Mononuclear cell (primary cell): Measurements from ENCODE around the gene ZNF311. TPM values are rescaled to one million over a fixed set of nuclear protein-coding genes. Genes with fewer than 3 reads are reported as not detected.

Experiments
- H3K27me3 ChIP-seq: 2 replicates; pipeline ENCODE4 v1.6.0; 2011; ENCODE audit warnings: low read length, control low read depth; ENCODE audit not compliant: insufficient read depth
- H3K4me1 ChIP-seq: 2 replicates; pipeline ENCODE4 v1.5.1; 2011; ENCODE audit warnings: mild to moderate bottlenecking, low read length, control low read depth; ENCODE audit not compliant: insufficient read depth
- H3K4me3 ChIP-seq: 2 replicates; pipeline ENCODE4 v1.5.1; 2011; ENCODE audit warnings: mild to moderate bottlenecking, low read length, moderate library complexity
- H3K9me3 ChIP-seq: 2 replicates; pipeline ENCODE4 v1.5.1; 2011; ENCODE audit warnings: low read depth, mild to moderate bottlenecking, control low read depth, low read length
- total RNA-seq: library from RNA; depleted of rRNA; stranded (reverse); fragments of >200 nt; gene quantifications from one replicate; pipeline ENCODE4 v1.2.3, GENCODE V29; 2012

ZNF311 gene
- 0.10 TPM for total RNA-seq

- H3K4me3 ChIP-seq: peak within 1 kb of the TSS; percentile 42
Measured at GRCh38 chr6:29005183-29005885, at the start of gene ZNF311. TSS of gene ZNF311 (minus strand) at chr6:29005315. CDS start at chr6:29003954, 1,361 bp downstream.

GRCh38 chr6:29051680-29052079 is 46.6 kb upstream of the ZNF311 start:
- Histone ChIP-seq H3K27me3 (peaks cover 25% of the 10 kb centered on the region), H3K9me3 (peaks cover 13% of the 10 kb centered on the region), H3K4me3 (no peak overlapping the region), H3K4me1 (no peaks in the 10 kb centered on the region)

More at GRCh38 chr6:29005183-29005885, at the start of gene ZNF311:
- Histone ChIP-seq H3K9me3 (no peaks in the 10 kb centered on the region), H3K27me3 (peaks cover 22% of the 10 kb centered on the region), H3K4me1 (peaks cover 7% of the 10 kb centered on the region)

- no peaks in the 10 kb centered on the region for H3K9me3 ChIP-seq
- H3K4me3 ChIP-seq: no peak within 1 kb of the TSS
- no peaks in the 10 kb centered on the region for H3K4me1 ChIP-seq
- H3K27me3 ChIP-seq: peaks cover 30% of the 10 kb centered on the region
Measured at GRCh38 chr6:29045075-29045474, 40.0 kb upstream of the ZNF311 start, which contains the start of gene OR2W1. TSS of gene OR2W1 (minus strand) at chr6:29045175. CDS start at chr6:29045175, 0 bp downstream.

DNA sequence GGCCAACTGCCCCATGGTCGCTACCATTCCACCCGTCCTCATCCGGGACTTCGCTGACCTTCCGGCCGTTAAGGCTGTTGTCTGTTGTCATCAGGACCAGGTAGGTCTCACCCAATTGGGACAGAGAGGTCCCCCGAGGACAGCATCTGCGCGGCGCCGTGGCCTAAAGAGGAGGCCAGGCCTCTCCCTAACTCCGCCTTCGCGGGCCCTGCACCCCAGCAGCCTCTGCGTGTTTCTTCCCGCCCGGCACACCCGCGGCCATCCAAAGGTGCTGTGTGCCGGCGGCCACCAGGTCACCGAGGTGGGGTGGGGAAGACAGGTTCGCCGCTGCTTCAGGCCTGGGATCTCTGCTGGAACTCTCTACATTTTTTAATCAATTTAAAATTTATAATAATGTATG is 30.8 kb upstream of the ZNF311 start:
- Histone ChIP-seq H3K4me3 (no peak overlapping the region), H3K27me3 (peaks cover 21% of the 10 kb centered on the region), H3K4me1 (no peaks in the 10 kb centered on the region), H3K9me3 (no peaks in the 10 kb centered on the region)

DNA sequence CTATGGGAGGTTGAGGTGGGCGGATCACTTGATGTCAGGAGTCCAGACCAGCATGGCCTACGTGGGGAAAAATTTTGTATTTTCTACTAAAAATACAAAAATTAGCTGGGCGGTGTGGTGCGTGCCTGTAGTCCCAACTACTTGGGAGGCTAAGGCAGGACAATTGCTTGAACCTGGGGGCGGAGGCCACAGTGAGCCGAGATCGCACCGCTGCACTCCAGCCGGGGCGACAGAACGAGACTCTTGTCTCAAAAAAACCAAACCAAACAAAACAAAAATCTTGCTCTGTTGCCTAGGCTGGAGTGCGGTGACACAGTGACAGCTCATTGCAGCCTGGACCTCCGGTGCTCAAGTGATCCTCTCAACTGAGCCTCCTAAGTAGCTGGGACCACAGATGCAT is 23.7 kb upstream of the ZNF311 start:
- Histone ChIP-seq H3K27me3 (peaks cover 29% of the 10 kb centered on the region), H3K9me3 (no peaks in the 10 kb centered on the region), H3K4me1 (no peaks in the 10 kb centered on the region), H3K4me3 (no peak overlapping the region)

- Histone ChIP-seq H3K4me1 (no peaks in the 10 kb centered on the region), H3K27me3 (peaks cover 41% of the 10 kb centered on the region), H3K4me3 (no peak overlapping the region), H3K9me3 (no peaks in the 10 kb centered on the region)
Measured at GRCh38 chr6:29025927-29026585, 20.9 kb upstream of the ZNF311 start.

GRCh38 chr6:29021434-29021833 is 16.3 kb upstream of the ZNF311 start:
- Histone ChIP-seq H3K27me3 (peaks cover 39% of the 10 kb centered on the region), H3K4me1 (peaks cover 8% of the 10 kb centered on the region), H3K9me3 (no peaks in the 10 kb centered on the region), H3K4me3 (no peak overlapping the region)

DNA sequence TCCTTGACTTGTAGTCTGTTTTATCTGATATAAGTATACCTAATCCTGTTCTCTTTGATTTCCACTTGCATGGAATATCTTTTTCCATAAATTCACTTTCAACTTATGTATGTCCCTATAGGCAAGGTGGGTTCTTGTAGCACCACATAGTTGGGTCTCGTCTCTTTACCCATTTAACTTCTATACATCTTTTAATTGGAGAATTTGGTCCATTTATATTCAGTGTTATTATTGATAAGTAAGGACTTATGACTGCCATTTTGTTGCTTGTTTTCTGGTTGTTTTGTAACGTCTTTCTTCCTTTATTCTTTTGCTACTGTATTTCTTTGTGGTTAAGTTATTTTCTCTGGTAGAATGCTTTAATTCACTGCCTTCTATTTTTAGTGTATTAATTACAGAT is 14.5 kb upstream of the ZNF311 start:
- H3K4me3 ChIP-seq: no peak overlapping the region
- peaks cover 43% of the 10 kb centered on the region for H3K27me3 ChIP-seq
- H3K4me1 ChIP-seq: peaks cover 14% of the 10 kb centered on the region
- H3K9me3 ChIP-seq: no peaks in the 10 kb centered on the region

DNA sequence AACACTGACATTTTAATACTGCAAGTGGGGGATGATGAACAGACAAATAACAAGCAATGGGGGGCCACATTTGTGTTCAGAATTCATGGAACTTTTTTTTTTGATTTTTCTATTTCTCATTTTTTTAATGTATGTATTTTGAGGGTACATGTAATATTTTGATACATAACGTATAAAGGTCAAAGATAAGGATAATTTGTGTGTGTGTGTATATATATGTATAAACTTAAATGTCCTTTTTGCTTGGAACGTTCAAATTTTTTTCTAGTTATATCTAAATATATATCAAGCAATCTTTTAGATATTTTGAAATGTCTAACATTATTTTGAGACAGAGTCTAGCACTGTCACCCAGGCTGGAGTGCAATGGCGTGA is 12.3 kb upstream of the ZNF311 start:
- Histone ChIP-seq H3K4me1 (peaks cover 14% of the 10 kb centered on the region), H3K27me3 (peaks cover 52% of the 10 kb centered on the region), H3K9me3 (no peaks in the 10 kb centered on the region), H3K4me3 (no peak overlapping the region)

DNA sequence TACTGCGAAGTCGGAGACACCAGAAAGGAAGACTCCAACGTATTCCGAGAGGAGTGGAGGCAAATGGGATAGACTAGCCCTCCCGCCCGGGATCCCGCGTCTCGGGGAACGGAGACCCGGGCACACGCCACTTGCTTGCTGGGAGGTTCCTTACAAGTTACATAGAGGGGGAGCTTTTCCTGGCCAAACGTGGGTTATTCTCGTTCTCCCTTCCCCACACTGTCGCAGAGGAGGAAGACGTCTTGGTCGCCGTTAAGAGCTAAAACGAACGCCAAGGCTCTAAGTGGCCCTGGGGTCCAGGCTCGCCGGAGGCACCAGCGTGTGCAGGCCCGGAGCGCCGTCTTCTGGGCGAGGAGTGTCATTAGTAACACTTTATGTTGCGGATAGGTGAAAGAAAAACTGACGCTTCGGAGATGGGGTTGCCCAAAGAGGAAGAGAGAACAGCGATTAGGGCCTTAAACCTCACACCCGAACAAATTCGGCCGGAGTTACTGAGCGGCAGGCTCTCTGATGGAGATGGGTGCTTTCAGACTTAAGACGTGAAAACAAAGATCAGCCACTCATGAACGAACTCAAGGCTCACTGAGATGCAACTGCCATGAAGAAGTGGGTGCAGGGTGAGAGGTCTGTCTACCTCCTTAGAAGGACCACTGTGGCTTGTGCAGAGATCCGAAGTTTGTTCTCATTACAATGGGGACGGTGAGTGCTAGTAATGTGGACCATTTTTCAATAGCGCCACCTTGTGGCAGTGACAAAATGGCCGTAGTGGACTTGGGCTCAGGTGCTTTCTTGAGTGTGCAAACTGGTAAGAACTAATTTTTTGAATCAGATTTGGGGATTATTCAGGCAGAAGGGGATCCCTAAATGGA is 11.7 kb upstream of the ZNF311 start:
- H3K27me3 ChIP-seq: peaks cover 52% of the 10 kb centered on the region
- H3K4me1 ChIP-seq: peaks cover 14% of the 10 kb centered on the region
- H3K4me3 ChIP-seq: peak overlapping the region; percentile 33
- H3K9me3 ChIP-seq: no peaks in the 10 kb centered on the region

GRCh38 chr6:29014729-29015608 is 9.9 kb upstream of the ZNF311 start:
- Histone ChIP-seq H3K4me1 (peaks cover 19% of the 10 kb centered on the region), H3K27me3 (peaks cover 60% of the 10 kb centered on the region), H3K4me3 (no peak overlapping the region), H3K9me3 (no peaks in the 10 kb centered on the region)

DNA sequence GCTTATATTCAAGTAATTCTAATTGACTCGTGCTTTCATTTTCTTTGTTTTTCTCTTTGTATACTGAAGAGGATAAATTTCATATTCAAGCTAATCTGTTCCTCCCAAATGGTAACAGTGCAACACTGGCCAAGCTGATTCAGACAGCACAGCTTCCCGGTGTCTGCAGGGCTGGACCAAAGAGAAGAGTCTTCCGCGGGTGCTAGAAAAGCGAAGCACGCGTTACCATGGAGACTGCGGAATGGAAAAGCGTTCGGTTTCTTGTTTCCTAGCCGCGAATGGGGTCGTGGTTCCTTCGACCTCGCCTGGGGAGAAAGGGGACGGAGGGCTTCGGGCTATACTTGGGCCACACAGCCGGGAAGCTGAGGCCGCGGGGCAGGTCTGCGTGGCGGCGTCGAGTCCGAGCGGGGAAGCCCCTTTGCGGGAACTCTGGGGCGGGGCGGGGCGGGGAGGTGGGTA is 6.2 kb upstream of the ZNF311 start:
- Histone ChIP-seq H3K4me3 (peak overlapping the region; percentile 35), H3K9me3 (no peaks in the 10 kb centered on the region), H3K4me1 (peaks cover 10% of the 10 kb centered on the region), H3K27me3 (peaks cover 70% of the 10 kb centered on the region)

- H3K9me3 ChIP-seq: no peaks in the 10 kb centered on the region
- peaks cover 12% of the 10 kb centered on the region for H3K4me1 ChIP-seq
- peaks cover 60% of the 10 kb centered on the region for H3K27me3 ChIP-seq
- H3K4me3 ChIP-seq: no peak overlapping the region
Measured at GRCh38 chr6:29009358-29009757, 4.2 kb upstream of the ZNF311 start.

GRCh38 chr6:29008089-29008488 is 3.0 kb upstream of the ZNF311 start:
- no peaks in the 10 kb centered on the region for H3K9me3 ChIP-seq
- H3K4me1 ChIP-seq: peaks cover 12% of the 10 kb centered on the region
- H3K27me3 ChIP-seq: peaks cover 48% of the 10 kb centered on the region
- no peak overlapping the region for H3K4me3 ChIP-seq
